ENCODE results near the gene SRRM4.

DNA sequence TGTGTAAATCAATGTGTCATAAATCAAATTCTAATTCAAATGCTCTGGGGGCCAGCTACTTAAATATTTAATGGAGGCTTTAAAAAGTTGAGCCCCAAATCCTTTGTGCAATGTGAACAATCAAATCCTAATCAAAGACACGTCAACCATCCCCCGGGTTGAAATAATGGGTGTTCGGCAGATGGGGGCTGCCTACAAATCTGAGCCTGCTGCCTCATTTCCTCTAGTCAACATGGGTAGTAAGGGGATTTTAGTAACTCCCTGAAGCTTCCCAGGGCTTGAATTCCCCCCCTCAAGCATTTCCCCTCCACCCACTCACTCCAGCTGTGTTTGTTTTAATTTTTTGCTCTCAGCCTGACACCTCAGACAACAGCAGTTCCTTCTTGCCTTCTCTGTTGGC lies 37.8 kb downstream of the SRRM4 start:
- TF ChIP-seq, protein P1, sequence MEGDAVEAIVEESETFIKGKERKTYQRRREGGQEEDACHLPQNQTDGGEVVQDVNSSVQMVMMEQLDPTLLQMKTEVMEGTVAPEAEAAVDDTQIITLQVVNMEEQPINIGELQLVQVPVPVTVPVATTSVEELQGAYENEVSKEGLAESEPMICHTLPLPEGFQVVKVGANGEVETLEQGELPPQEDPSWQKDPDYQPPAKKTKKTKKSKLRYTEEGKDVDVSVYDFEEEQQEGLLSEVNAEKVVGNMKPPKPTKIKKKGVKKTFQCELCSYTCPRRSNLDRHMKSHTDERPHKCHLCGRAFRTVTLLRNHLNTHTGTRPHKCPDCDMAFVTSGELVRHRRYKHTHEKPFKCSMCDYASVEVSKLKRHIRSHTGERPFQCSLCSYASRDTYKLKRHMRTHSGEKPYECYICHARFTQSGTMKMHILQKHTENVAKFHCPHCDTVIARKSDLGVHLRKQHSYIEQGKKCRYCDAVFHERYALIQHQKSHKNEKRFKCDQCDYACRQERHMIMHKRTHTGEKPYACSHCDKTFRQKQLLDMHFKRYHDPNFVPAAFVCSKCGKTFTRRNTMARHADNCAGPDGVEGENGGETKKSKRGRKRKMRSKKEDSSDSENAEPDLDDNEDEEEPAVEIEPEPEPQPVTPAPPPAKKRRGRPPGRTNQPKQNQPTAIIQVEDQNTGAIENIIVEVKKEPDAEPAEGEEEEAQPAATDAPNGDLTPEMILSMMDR (IDR thresholded peaks at IDR 0.05; ENCODE audit: low read depth, low read length) = no peak
- no peak for TF ChIP-seq POLR2A (IDR thresholded peaks at IDR 0.05; ENCODE audit: extremely low read depth, insufficient read length)
- no peak for TF ChIP-seq MYC (IDR thresholded peaks at IDR 0.05; ENCODE audit: low read depth, low read length)

All from NB4 (cell line).